Embryonic facial prominence (tissue), 1 donor: ENCODE data around the gene DNAAF5.

ENCODE experiments used
- DNase-seq: peaks from one replicate; pipeline ENCODE4 v3.0.0-alpha.2; 2016; ENCODE audit errors: extremely low spot score

Gene DNAAF5

GRCh38 chr7:805261-805660 is 78.8 kb downstream of the DNAAF5 start:
- no peak for DNase-seq

DNA sequence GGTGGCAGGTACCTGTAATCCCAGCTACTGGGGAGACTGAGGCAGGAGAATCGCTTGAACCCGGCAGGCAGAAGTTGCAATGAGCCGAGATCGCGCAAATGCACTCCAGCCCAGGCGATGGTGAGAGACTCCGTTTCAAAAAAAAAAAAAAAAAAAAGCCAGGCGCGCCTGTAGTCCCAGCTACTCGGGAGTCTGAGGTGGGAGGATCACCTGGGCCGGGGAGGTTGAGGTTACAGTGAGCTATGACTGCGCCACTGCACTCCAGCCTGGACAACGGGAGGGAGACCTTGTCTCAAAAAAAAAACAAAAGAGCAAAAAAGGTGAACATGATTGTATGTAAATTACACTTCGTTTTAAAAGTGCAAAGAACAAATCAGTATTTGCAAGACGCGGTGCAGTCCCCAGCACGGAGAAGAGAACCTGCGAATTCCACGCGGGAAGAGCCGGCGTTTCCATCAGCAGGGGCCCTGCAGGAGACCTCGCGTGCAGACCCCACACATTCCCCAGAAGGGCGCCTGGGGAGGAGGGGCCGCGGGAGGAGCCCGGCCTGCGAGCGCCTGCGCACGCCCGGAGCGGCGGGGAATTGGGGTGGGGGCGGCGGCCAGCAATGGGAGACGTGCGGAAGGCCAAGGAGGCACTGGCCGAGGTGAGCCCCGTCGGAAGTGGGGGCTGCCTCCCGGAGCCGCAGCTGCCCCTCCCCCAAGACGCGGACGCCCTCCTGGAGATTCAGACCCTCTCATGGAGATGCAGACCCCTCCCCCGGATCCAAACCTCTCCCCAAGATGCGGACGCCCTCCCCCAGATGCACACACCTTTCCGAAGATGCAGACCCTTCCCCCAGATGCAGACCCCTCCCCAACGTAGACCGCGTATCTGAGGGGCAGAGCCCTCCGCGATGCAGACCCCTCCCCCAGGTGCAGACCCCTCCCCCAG is 89.1 kb downstream of the DNAAF5 start:
- DNase-seq, result peak; percentile 34

DNA sequence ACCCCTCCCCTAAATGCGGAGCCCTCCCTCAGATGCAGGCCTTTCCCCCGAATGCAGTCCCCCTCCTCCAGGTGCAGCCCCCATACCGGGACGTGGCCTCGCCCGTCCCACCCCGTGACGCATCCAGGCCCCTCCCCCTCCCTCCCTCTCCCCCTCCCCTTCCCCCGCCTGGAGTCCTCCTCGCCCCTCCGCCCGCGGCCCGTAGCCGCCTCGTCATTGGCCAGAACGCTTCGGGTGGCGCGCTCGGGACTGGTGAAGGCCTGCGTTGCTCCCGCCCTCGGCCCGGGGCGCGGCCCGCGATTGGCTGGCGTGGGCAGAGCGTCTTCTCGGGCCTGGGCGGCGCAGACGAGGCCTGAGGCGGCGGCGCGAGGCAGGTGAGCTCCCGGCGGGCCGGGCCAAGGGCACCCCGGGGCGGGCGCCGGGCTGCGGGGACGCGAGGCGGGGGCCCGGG is 89.8 kb downstream of the DNAAF5 start:
- DNase-seq, result peak; percentile 95

- no peak for DNase-seq
Observed at GRCh38 chr7:816751-817671, 90.5 kb downstream of the DNAAF5 start.

GRCh38 chr7:818031-818699 is 91.7 kb downstream of the DNAAF5 start:
- DNase-seq, result no peak

GRCh38 chr7:820341-820740 is 93.8 kb downstream of the DNAAF5 start:
- no peak for DNase-seq

DNA sequence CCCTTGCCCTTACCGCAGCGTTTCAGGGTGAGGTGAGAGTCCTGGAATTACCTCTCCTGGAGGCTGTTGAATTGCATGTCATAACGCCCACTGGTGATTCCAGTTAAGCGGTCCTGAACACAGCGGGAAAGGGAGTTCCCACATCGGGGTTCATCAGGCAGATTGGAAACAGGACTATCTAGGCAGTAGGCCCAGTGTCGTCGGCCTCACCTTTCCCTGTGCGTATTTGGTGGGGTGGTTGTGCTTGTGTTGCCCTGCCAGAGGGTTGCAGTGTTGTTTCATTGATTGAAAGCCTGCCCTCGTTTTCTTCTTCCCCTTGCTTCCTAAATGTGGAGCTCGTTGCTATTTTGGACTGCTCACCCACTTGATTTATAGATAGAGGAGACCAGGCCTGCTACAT is 95.2 kb downstream of the DNAAF5 start:
- no peak for DNase-seq

DNA sequence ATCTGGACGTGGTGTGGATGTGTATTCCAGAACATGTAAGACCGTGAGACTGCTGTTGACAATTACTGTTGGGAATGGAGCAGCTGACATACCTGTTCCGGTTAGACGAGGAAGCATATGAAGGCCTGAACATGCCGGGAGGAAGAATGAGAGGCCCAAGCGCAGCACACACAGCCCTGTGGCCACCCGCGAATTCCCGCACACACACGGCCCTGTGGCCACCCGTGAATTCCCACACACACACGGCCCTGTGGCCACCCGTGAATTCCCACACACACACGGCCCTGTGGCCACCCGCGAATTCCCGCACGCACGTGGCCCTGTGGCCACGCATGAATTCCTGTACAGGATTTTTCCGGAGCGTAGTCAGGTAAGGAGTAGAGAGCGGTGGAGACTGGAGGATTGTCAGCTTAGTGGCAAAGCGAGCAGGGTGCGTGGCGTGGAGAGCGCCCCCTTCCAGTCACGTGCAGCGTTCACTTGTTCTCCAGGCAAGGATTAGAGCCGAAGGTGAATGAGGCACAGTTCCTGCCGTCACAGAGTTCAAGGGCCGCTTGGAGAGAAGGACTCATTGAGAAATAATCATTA is 96.3 kb downstream of the DNAAF5 start:
- DNase-seq, result no peak

DNA sequence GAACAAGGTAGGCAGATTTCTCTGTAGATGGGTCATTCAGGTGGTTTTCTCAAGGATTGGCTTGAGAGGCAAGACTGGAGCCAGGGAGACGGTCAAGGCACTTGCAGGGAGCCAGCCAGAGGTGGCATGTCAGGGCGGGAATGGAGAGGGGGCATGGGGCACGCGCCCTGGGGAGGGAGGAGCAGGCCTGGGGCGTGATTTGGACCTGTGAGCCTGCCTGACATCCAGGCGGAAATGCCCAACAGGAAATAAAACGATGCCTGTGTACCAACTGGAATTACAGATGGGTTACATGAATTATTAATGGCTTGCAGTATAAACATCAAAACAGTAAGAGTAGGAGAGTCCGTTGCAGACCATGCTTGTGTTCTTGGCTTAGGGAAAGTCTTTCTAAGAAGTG is 97.2 kb downstream of the DNAAF5 start:
- no peak for DNase-seq

DNA sequence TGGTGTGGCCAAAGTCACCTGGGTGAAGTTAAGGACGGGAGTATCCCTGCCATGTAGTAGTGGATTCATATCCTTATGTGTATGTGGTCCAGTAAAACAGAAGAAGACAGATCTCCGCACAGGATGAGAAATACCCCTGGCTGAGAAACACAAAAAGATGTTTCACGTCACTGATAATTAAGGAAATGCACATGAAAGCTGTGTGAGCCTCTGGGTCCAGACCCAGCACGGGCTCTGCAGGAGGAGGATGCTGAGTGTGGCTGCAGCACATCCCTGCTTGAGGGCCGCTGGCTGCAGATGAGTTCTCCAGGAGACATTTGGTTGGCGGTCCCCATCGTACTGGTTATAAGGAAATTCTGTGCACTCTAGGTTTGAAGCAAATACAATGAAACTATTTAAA is 97.6 kb downstream of the DNAAF5 start:
- DNase-seq, result no peak

DNA sequence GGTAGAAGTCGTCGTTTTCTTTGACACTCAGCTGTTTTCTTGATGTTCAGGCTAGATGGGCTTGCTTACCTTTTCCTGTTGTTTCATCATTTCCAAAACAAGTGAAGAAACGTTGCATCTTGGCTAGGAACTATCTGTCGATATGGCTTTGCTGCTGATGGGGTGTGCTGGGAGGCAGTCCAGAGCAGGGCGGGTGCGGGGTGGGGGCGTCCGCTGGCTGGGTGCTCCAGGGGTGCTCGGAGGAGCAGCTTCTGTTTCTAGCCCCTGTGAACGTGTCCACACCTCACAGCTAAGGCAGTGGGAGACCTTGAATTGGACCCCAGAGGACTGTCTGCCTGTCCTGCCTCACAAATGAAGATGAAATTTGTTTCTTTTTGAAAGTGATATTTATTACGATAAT is 98.2 kb downstream of the DNAAF5 start:
- DNase-seq, result no peak

GRCh38 chr7:825386-825785 is 98.9 kb downstream of the DNAAF5 start:
- DNase-seq, result peak; percentile 14

DNA sequence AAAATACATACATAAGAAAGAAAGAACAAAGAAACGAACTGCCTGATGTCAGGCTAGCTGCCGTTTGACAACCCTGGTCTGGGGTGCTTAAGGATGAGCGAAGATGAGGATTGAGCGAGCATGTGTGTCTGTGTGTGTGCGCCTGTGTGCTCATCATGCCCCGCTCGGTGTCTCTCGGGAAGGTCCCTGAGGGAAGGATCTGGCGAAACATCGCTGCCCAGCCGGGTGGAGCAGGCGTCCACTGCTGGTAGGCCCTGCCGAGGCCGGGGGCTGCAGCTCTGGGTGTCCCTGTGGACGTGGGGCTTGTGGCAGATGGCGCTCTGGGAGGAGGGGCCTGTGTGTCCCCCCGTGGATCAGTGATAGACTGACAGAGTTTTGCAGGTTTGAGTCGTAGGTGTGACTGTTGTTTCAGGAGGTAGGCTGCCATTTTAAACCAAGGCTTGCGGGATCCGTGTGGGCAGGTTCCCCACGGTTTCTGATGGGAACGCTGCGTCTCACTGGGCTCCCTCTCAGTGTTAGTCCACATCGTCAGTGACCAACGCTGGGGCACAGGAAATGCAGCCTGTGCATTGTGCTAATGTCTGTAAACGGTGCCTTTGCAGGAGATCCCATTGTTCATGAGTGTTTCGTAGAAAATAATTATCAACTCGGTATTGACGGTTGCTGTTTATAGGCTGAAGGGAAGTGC is 99.9 kb downstream of the DNAAF5 start:
- no peak for DNase-seq

DNA sequence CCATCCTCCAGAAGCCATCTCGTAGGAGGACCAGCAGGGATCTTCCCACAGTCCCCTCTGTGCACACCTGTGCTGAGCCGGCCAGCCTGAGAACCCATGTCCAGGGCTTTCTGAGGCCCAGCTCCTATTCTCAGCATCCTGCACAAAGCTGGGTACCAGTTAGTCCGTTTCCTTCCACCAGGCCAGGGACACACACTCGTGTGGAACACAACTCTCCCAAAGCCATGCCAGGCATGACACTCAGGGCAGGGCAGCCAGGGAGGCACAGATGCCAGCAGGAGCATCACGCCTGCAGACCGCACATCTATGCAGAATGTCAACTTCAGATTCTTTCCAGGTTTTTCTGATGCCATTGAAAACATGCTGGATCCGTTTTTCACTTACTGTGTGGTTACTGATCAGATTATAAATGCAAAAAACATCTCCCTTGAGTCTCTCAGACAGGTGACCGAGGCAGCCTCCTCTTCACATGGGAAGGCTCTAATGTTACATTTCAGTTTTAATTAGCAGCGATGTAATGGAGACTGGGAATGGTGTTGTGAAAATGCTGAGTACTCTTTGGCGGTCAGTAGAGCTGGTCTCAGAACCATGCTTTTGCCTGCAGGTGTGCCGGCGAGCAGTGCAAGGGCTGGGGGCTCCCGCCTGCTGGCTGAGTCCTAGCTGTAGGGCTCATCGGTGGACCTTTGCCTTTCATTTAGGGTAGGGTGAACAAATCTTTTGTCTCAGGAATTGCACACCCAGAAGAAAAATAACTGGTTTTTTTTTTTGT is 102.5 kb downstream of the DNAAF5 start:
- no peak for DNase-seq

- no peak for DNase-seq
Observed at GRCh38 chr7:830069-830468, 103.6 kb downstream of the DNAAF5 start.

GRCh38 chr7:831596-832166 is 105.2 kb downstream of the DNAAF5 start:
- peak; percentile 70 for DNase-seq

GRCh38 chr7:832167-832967 is 105.9 kb downstream of the DNAAF5 start, which contains the start of gene SUN1:
SUN1 (plus strand) TSS chr7:832476; CDS start chr7:832525, 49 bp downstream.
- peak; percentile 48 for DNase-seq

GRCh38 chr7:832968-833424 is 106.5 kb downstream of the DNAAF5 start:
- DNase-seq, result no peak
